ENCODE data around the gene CCL17. TPM values are rescaled to one million over a fixed set of nuclear protein-coding genes. Genes with fewer than 3 reads are reported as not detected.

Gene CCL17
- total and polyA plus RNA-seq, 9 of the 15 experiments (the other 6 are each of a cell fraction or from before 2014, with no cell fraction given) = not detected

DNA sequence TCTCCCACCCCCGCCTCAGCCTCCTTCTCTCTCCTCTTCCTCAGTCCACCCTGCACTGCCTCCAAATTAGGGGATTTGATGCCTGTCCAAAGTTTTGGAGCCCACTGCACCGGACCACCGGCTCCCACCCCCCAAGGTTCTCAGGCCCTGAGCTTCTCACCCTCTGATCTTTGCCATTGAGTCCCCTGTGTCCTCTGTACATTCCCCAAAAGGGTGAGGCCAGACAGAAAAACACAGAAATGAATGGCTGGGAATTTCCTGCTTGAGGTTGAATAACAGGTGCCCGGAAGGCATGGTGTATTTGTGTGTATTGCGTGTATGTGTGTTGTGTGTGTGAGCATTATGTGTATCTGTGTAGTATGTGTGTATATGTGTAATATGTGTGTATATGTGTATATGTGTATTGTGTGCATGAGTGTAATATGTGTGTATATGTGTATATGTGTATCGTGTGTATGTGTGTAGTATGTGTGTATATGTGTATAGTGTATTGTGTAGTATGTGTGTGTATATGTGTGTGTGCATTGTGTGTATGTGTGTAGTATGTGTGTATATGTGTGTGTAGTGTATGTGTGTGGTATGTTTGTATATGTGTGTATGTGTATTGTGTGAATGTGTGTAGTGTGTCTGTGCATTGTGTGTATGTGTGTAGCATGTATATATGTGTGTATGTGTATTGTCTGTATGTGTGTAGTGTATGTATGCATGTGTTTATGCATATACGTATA is 16.0 kb upstream of the CCL17 start:
- Histone ChIP-seq H3K79me2 (ENCODE audit: control insufficient read depth, insufficient read depth, low read length) (no peaks in the 10 kb centered on the region), H3K36me3 (ENCODE audit: control insufficient read depth, insufficient read depth, low read length) (no peaks in the 10 kb centered on the region), H2AFZ (ENCODE audit: low read depth, low read length) (no peak overlapping the region), H4K20me1 (replicated peaks; ENCODE audit: control insufficient read depth, insufficient read depth, low read length) (no peaks in the 10 kb centered on the region), H3K4me1 (replicated peaks in 1 of 2; ENCODE audit: control insufficient read depth in 2 of 2, insufficient read depth in 2 of 2, low read length in 2 of 2) (no peaks in the 10 kb centered on the region), H3K9ac (ENCODE audit: insufficient read depth in 1 of 2, low read depth in 2 of 2, low read length in 2 of 2) (no peak overlapping the region), H3K9me3 (replicated peaks; ENCODE audit: control insufficient read depth, insufficient read depth, low read depth, low read length) (no peaks in the 10 kb centered on the region), H3K9me1 (ENCODE audit: control insufficient read depth, insufficient read depth, low read length) (no peaks in the 10 kb centered on the region), H3K4me3 (no peak overlapping the region), H3K4me2 (ENCODE audit: insufficient read depth, low read length) (no peak overlapping the region), H3K27me3 (ENCODE audit: control insufficient read depth in 2 of 2, insufficient read depth in 2 of 2, low read length in 2 of 2) (peaks cover 12 to 45% of the 10 kb centered on the region in 2 experiments; a peak in 4 of 5 replicates), H3K27ac (ENCODE audit: extremely low read depth, low read depth, low read length) (no peak overlapping the region)
- intact Hi-C loops (cut with micrococcal nuclease) (no loop called here), in situ Hi-C loops (cut with MboI) (no loop called here)
- ChIA-PET POLR2A (no interaction called here), CTCF (ENCODE audit: low intra/inter-chr PET ratio) (no interaction called here)
- WGBS (ENCODE audit: insufficient coverage, low coverage, missing lambda C conversion rate) = 3% methylated on average over 7 of the region's 7 CpGs
- FAIRE-seq (peak; percentile 69), DNase-seq (ENCODE audit: extremely low read depth in 1 of 4, low spot score in 3 of 4) (no peak), ATAC-seq (no peak)
- BruUV-seq (replicated peaks) = no TSS peak
- TF ChIP-seq, protein P1, sequence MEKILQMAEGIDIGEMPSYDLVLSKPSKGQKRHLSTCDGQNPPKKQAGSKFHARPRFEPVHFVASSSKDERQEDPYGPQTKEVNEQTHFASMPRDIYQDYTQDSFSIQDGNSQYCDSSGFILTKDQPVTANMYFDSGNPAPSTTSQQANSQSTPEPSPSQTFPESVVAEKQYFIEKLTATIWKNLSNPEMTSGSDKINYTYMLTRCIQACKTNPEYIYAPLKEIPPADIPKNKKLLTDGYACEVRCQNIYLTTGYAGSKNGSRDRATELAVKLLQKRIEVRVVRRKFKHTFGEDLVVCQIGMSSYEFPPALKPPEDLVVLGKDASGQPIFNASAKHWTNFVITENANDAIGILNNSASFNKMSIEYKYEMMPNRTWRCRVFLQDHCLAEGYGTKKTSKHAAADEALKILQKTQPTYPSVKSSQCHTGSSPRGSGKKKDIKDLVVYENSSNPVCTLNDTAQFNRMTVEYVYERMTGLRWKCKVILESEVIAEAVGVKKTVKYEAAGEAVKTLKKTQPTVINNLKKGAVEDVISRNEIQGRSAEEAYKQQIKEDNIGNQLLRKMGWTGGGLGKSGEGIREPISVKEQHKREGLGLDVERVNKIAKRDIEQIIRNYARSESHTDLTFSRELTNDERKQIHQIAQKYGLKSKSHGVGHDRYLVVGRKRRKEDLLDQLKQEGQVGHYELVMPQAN (IDR thresholded peaks at IDR 0.05; ENCODE audit: borderline replicate concordance) = peak; percentile 42; the same call in 1 of the 2 replicates
- no peak for TF ChIP-seq HMG20B (CRISPR knock-in tag; IDR thresholded peaks at IDR 0.05)
- TF ChIP-seq, protein P2, sequence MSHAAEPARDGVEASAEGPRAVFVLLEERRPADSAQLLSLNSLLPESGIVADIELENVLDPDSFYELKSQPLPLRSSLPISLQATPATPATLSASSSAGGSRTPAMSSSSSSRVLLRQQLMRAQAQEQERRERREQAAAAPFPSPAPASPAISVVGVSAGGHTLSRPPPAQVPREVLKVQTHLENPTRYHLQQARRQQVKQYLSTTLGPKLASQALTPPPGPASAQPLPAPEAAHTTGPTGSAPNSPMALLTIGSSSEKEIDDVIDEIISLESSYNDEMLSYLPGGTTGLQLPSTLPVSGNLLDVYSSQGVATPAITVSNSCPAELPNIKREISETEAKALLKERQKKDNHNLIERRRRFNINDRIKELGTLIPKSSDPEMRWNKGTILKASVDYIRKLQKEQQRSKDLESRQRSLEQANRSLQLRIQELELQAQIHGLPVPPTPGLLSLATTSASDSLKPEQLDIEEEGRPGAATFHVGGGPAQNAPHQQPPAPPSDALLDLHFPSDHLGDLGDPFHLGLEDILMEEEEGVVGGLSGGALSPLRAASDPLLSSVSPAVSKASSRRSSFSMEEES (CRISPR knock-in tag; IDR thresholded peaks at IDR 0.05) = no peak
- TF ChIP-seq ZNF583 (CRISPR knock-in tag; IDR thresholded peaks at IDR 0.05) = no peak
- no peak for TF ChIP-seq E2F3 (CRISPR knock-in tag; IDR thresholded peaks at IDR 0.05)
- TF ChIP-seq, protein P3, sequence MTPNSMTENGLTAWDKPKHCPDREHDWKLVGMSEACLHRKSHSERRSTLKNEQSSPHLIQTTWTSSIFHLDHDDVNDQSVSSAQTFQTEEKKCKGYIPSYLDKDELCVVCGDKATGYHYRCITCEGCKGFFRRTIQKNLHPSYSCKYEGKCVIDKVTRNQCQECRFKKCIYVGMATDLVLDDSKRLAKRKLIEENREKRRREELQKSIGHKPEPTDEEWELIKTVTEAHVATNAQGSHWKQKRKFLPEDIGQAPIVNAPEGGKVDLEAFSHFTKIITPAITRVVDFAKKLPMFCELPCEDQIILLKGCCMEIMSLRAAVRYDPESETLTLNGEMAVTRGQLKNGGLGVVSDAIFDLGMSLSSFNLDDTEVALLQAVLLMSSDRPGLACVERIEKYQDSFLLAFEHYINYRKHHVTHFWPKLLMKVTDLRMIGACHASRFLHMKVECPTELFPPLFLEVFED (CRISPR knock-in tag; conservative IDR thresholded peaks at IDR 0.05) = peak; percentile 59; the same call in 1 of the 2 replicates
- TF ChIP-seq NCOA4 (IDR thresholded peaks at IDR 0.05; ENCODE audit: partially characterized antibody) = no peak
- no peak for TF ChIP-seq TARDBP (IDR thresholded peaks at IDR 0.05)
- TF ChIP-seq, protein P4, sequence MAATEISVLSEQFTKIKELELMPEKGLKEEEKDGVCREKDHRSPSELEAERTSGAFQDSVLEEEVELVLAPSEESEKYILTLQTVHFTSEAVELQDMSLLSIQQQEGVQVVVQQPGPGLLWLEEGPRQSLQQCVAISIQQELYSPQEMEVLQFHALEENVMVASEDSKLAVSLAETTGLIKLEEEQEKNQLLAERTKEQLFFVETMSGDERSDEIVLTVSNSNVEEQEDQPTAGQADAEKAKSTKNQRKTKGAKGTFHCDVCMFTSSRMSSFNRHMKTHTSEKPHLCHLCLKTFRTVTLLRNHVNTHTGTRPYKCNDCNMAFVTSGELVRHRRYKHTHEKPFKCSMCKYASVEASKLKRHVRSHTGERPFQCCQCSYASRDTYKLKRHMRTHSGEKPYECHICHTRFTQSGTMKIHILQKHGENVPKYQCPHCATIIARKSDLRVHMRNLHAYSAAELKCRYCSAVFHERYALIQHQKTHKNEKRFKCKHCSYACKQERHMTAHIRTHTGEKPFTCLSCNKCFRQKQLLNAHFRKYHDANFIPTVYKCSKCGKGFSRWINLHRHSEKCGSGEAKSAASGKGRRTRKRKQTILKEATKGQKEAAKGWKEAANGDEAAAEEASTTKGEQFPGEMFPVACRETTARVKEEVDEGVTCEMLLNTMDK (IDR thresholded peaks at IDR 0.05; ENCODE audit: borderline replicate concordance, insufficient read depth, low read depth, low read length, poor library complexity, severe bottlenecking) = no peak
- no peak for TF ChIP-seq KDM2B (CRISPR knock-in tag; IDR thresholded peaks at IDR 0.05)
- no peak for TF ChIP-seq BRD4 (IDR thresholded peaks at IDR 0.05)
- TF ChIP-seq GATAD2A (IDR thresholded peaks at IDR 0.05) = no peak
- TF ChIP-seq SP1 (CRISPR knock-in tag; IDR thresholded peaks at IDR 0.05) = no peak
- no peak for TF ChIP-seq ZNF41 (CRISPR knock-in tag; conservative IDR thresholded peaks at IDR 0.05)
- TF ChIP-seq ZC3H11A (IDR thresholded peaks at IDR 0.05; ENCODE audit: low read depth, low read length) = no peak
- TF ChIP-seq KDM1A (IDR thresholded peaks at IDR 0.05) = peak in 1 of 2 experiments; percentile 53; a peak in 1 of 4 replicates
- no peak for TF ChIP-seq CHD4 (IDR thresholded peaks at IDR 0.05; ENCODE audit: insufficient read depth, insufficient replicate concordance, low read depth, low read length, poor library complexity, severe bottlenecking)
